ENCODE measurements around the gene GGT7.
"Not testable (repeated sequence)": the region's sequence is repeated elsewhere in the genome, so short reads cannot be mapped to it uniquely, and the experiment has no call there.

The GGT7 gene

GRCh38 chr20:34817072-34817471 lies 55.6 kb downstream of the GGT7 start:
- Histone ChIP-seq H3K9me3 (replicated peaks in 1 of 2; ENCODE audit: control insufficient read depth in 2 of 2, insufficient read depth in 1 of 2, low read depth in 1 of 2, low read length in 2 of 2) (peaks cover 0 to 4% of the 10 kb centered on the region in 2 donors), H3K27ac (replicated peaks; ENCODE audit: low read length) (no peak overlapping the region), H3K4ac (ENCODE audit: low read length) (no peak overlapping the region), H3K9ac (ENCODE audit: low read depth, low read length, poor library complexity) (no peak overlapping the region), H3K14ac (ENCODE audit: low read length) (no peak overlapping the region), H4K91ac (ENCODE audit: low read depth, low read length, poor library complexity) (no peak overlapping the region), H4K8ac (ENCODE audit: low read depth, low read length) (no peak overlapping the region), H3K23ac (ENCODE audit: low read depth, low read length, poor library complexity) (no peak overlapping the region), H3K4me2 (ENCODE audit: insufficient read depth, low read length, poor library complexity, severe bottlenecking) (no peak overlapping the region), H3K4me3 (ENCODE audit: low read length in 2 of 2) (no peak overlapping the region), H3K79me1 (ENCODE audit: low read depth, low read length) (peaks cover 3% of the 10 kb centered on the region), H2BK15ac (ENCODE audit: low read length) (no peak overlapping the region), H3K36me3 (replicated peaks in 1 of 2; ENCODE audit: control insufficient read depth in 2 of 2, insufficient read depth in 2 of 2, low read length in 2 of 2) (peaks cover 0 to 8% of the 10 kb centered on the region in 2 donors), H3K4me1 (ENCODE audit: control insufficient read depth in 2 of 2, insufficient read depth in 1 of 2, low read depth in 1 of 2, low read length in 2 of 2) (no peaks in the 10 kb centered on the region), H2AK5ac (ENCODE audit: low read depth, low read length) (no peak overlapping the region), H2AFZ (ENCODE audit: low read length) (no peak overlapping the region), H3K27me3 (ENCODE audit: control insufficient read depth in 3 of 3, insufficient read depth in 3 of 3, low read depth in 1 of 3, low read length in 3 of 3) (no peaks in the 10 kb centered on the region), H3K18ac (ENCODE audit: low read length) (no peak overlapping the region), H2BK5ac (ENCODE audit: low read length) (no peak overlapping the region), H2BK12ac (ENCODE audit: low read length) (no peak overlapping the region), H2BK120ac (ENCODE audit: low read depth, low read length) (no peak overlapping the region)
- no peak for DNase-seq (ENCODE audit: low spot score)
- no CpG with 5 or more reads among the region's 2 CpGs for WGBS, 2 donors (ENCODE audit: extremely low coverage in 2 of 2, insufficient read length in 2 of 2, insufficient replicate concordance in 1 of 2)

DNA sequence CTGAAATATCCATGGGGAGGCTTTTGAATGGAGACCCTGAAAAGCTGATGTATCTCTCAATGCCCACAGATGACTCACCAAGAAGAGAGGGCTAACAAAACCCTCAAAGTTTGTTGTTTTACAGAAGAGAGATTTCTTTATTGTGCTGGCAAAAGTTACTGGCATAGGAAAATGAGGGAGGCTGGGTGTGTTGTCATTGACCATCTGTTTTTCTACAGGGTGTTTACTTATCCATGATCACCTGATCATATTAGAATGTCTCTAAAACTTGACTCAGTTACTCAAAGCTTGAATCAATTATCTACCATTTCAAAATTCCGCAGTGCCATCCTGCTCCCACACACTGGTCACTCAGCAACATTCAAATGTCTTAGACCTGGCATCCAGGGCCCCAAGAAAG lies 57.0 kb downstream of the GGT7 start:
- H3K27me3 ChIP-seq (ENCODE audit: control insufficient read depth in 3 of 3, insufficient read depth in 3 of 3, low read depth in 1 of 3, low read length in 3 of 3), result no peaks in the 10 kb centered on the region
- H3K9me3 ChIP-seq (replicated peaks in 1 of 2; ENCODE audit: control insufficient read depth in 2 of 2, insufficient read depth in 1 of 2, low read depth in 1 of 2, low read length in 2 of 2), result peaks cover 0 to 6% of the 10 kb centered on the region in 2 donors
- H2AFZ ChIP-seq (ENCODE audit: low read length), result no peak overlapping the region
- no peak overlapping the region for H3K14ac ChIP-seq (ENCODE audit: low read length)
- WGBS, 2 donors (ENCODE audit: extremely low coverage in 2 of 2, insufficient read length in 2 of 2, insufficient replicate concordance in 1 of 2), result no CpG with 5 or more reads among the region's 1 CpG
- no peak overlapping the region for H3K23ac ChIP-seq (ENCODE audit: low read depth, low read length, poor library complexity)
- H3K27ac ChIP-seq (replicated peaks; ENCODE audit: low read length), result no peak overlapping the region
- no peak overlapping the region for H2BK15ac ChIP-seq (ENCODE audit: low read length)
- H2BK5ac ChIP-seq (ENCODE audit: low read length), result no peak overlapping the region
- H2AK5ac ChIP-seq (ENCODE audit: low read depth, low read length), result no peak overlapping the region
- no peak overlapping the region for H3K4me2 ChIP-seq (ENCODE audit: insufficient read depth, low read length, poor library complexity, severe bottlenecking)
- no peak overlapping the region for H2BK12ac ChIP-seq (ENCODE audit: low read length)
- H4K91ac ChIP-seq (ENCODE audit: low read depth, low read length, poor library complexity), result no peak overlapping the region
- no peak for DNase-seq (ENCODE audit: low spot score)
- no peak overlapping the region for H3K4ac ChIP-seq (ENCODE audit: low read length)
- H3K36me3 ChIP-seq (replicated peaks in 1 of 2; ENCODE audit: control insufficient read depth in 2 of 2, insufficient read depth in 2 of 2, low read length in 2 of 2), result no peaks in the 10 kb centered on the region
- no peak overlapping the region for H3K4me3 ChIP-seq (ENCODE audit: low read length in 2 of 2)
- H4K8ac ChIP-seq (ENCODE audit: low read depth, low read length), result no peak overlapping the region
- no peak overlapping the region for H2BK120ac ChIP-seq (ENCODE audit: low read depth, low read length)
- H3K18ac ChIP-seq (ENCODE audit: low read length), result no peak overlapping the region
- H3K79me1 ChIP-seq (ENCODE audit: low read depth, low read length), result peaks cover 3% of the 10 kb centered on the region
- H3K9ac ChIP-seq (ENCODE audit: low read depth, low read length, poor library complexity), result no peak overlapping the region
- H3K4me1 ChIP-seq (ENCODE audit: control insufficient read depth in 2 of 2, insufficient read depth in 1 of 2, low read depth in 1 of 2, low read length in 2 of 2), result no peaks in the 10 kb centered on the region

DNA sequence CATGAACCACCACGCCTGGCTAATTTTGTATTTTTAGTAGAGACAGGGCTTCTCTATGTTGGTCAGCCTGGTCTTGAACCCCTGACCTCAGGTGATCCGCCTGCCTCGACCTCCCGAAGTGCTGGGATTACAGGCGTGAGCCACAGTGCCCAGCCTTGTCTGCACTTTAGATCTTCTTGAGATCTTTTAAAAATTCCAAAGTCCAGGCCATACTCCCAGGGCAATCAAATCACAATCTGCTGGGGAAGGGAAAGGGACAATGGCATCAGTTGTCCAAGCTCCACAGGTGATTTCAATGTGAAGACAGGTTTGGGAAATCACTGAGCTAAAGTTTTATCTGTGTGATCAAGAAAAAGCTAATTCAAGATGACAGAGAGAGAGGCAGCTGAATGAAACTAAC lies 64.1 kb downstream of the GGT7 start:
- Histone ChIP-seq H2AFZ (ENCODE audit: low read length) (no peak overlapping the region), H3K9ac (ENCODE audit: low read depth, low read length, poor library complexity) (no peak overlapping the region), H3K23ac (ENCODE audit: low read depth, low read length, poor library complexity) (no peak overlapping the region), H3K27me3 (ENCODE audit: control insufficient read depth in 3 of 3, insufficient read depth in 3 of 3, low read depth in 1 of 3, low read length in 3 of 3) (no peaks in the 10 kb centered on the region), H3K18ac (ENCODE audit: low read length) (no peak overlapping the region), H2BK120ac (ENCODE audit: low read depth, low read length) (no peak overlapping the region), H4K8ac (ENCODE audit: low read depth, low read length) (no peak overlapping the region), H2AK5ac (ENCODE audit: low read depth, low read length) (no peak overlapping the region), H3K4me2 (ENCODE audit: insufficient read depth, low read length, poor library complexity, severe bottlenecking) (no peak overlapping the region), H3K14ac (ENCODE audit: low read length) (no peak overlapping the region), H3K4me1 (ENCODE audit: control insufficient read depth in 2 of 2, insufficient read depth in 1 of 2, low read depth in 1 of 2, low read length in 2 of 2) (no peaks in the 10 kb centered on the region), H4K91ac (ENCODE audit: low read depth, low read length, poor library complexity) (no peak overlapping the region), H3K4ac (ENCODE audit: low read length) (no peak overlapping the region), H3K27ac (replicated peaks; ENCODE audit: low read length) (no peak overlapping the region), H3K36me3 (replicated peaks in 1 of 2; ENCODE audit: control insufficient read depth in 2 of 2, insufficient read depth in 2 of 2, low read length in 2 of 2) (peaks cover 0 to 25% of the 10 kb centered on the region in 2 donors), H3K4me3 (ENCODE audit: low read length in 2 of 2) (no peak overlapping the region), H2BK15ac (ENCODE audit: low read length) (no peak overlapping the region), H2BK5ac (ENCODE audit: low read length) (no peak overlapping the region), H3K79me1 (ENCODE audit: low read depth, low read length) (no peaks in the 10 kb centered on the region), H2BK12ac (ENCODE audit: low read length) (no peak overlapping the region), H3K9me3 (replicated peaks in 1 of 2; ENCODE audit: control insufficient read depth in 2 of 2, insufficient read depth in 1 of 2, low read depth in 1 of 2, low read length in 2 of 2) (peaks cover 0 to 16% of the 10 kb centered on the region in 2 donors)
- DNase-seq (ENCODE audit: low spot score), result no peak
- WGBS, 2 donors (ENCODE audit: extremely low coverage in 2 of 2, insufficient read length in 2 of 2, insufficient replicate concordance in 1 of 2), result no CpG with 5 or more reads among the region's 5 CpGs

- Histone ChIP-seq H3K9me3 (replicated peaks in 1 of 2; ENCODE audit: control insufficient read depth in 2 of 2, insufficient read depth in 1 of 2, low read depth in 1 of 2, low read length in 2 of 2) (peaks cover 0 to 16% of the 10 kb centered on the region in 2 donors), H3K36me3 (replicated peaks in 1 of 2; ENCODE audit: control insufficient read depth in 2 of 2, insufficient read depth in 2 of 2, low read length in 2 of 2) (peaks cover 0 to 29% of the 10 kb centered on the region in 2 donors)
- not testable (repeated sequence) for DNase-seq (ENCODE audit: low spot score); H4K91ac ChIP-seq (ENCODE audit: low read depth, low read length, poor library complexity); H3K4me2 ChIP-seq (ENCODE audit: insufficient read depth, low read length, poor library complexity, severe bottlenecking); H3K4me1 ChIP-seq (ENCODE audit: control insufficient read depth in 2 of 2, insufficient read depth in 1 of 2, low read depth in 1 of 2, low read length in 2 of 2); H2BK120ac ChIP-seq (ENCODE audit: low read depth, low read length); H3K18ac ChIP-seq (ENCODE audit: low read length); H2BK15ac ChIP-seq (ENCODE audit: low read length); H2BK12ac ChIP-seq (ENCODE audit: low read length); H4K8ac ChIP-seq (ENCODE audit: low read depth, low read length); H2AK5ac ChIP-seq (ENCODE audit: low read depth, low read length); H3K4ac ChIP-seq (ENCODE audit: low read length); H3K9ac ChIP-seq (ENCODE audit: low read depth, low read length, poor library complexity); H2AFZ ChIP-seq (ENCODE audit: low read length); H3K23ac ChIP-seq (ENCODE audit: low read depth, low read length, poor library complexity); H3K14ac ChIP-seq (ENCODE audit: low read length); H3K79me1 ChIP-seq (ENCODE audit: low read depth, low read length); H3K4me3 ChIP-seq (ENCODE audit: low read length in 2 of 2); H2BK5ac ChIP-seq (ENCODE audit: low read length); H3K27me3 ChIP-seq (ENCODE audit: control insufficient read depth in 3 of 3, insufficient read depth in 3 of 3, low read depth in 1 of 3, low read length in 3 of 3); H3K27ac ChIP-seq (replicated peaks; ENCODE audit: low read length)
- no CpG with 5 or more reads among the region's 8 CpGs for WGBS, 2 donors (ENCODE audit: extremely low coverage in 2 of 2, insufficient read length in 2 of 2, insufficient replicate concordance in 1 of 2)
These were observed 64.7 kb downstream of the GGT7 start for GRCh38 chr20:34807944-34808465.

Data from neuronal stem cell (in vitro differentiated cells).